OCI-LY3 (cell line): Measurements from ENCODE around the gene PICALM.

ENCODE experiments used
- CTCF ChIP-seq: fragments of 200-600, 300-600 bp; sonication (generic); IDR thresholded peaks from 2 replicates; pipeline ENCODE4 v1.5.1; 2014; ENCODE audit warnings: antibody characterized with exemption, low read length, low read depth
- EZH2phosphoT487 ChIP-seq: fragments of 200-600 bp; shearing (Covaris generic); IDR thresholded peaks from 2 replicates; pipeline ENCODE4 v1.6.1; 2018; ENCODE audit warnings: antibody characterized with exemption, mixed run types, low read depth

- no peak for TF ChIP-seq CTCF
- no peak for TF ChIP-seq EZH2phosphoT487
These were observed 10.5 kb downstream of the PICALM start for GRCh38 chr11:86058360-86058759.
